C4-2B (cell line): Measurements from ENCODE around the gene INHBC.

Experiments used
- CTCF ChIP-seq: fragments of 450-650 bp; conservative IDR thresholded peaks from 2 replicates; pipeline ENCODE4 v1.5.1; 2017; ENCODE audit warnings: mild to moderate bottlenecking
- ZFX ChIP-seq: fragments of 450-650 bp; IDR thresholded peaks from 2 replicates; pipeline ENCODE4 v1.6.1; 2017

GRCh38 chr12:57433370-57433769, 1.2 kb upstream of the INHBC start:
- TF ChIP-seq CTCF (no peak), ZFX (no peak)
